HG02943 (cell line): ENCODE data around the gene DPH3.
A peak's percentile ranks its signal among the peaks of the same experiment; 100 is the strongest.
"Not testable (repeated sequence)": the region's sequence is repeated elsewhere in the genome, so short reads cannot be mapped to it uniquely, and the experiment has no call there.

Experiments used
- ATAC-seq: cut with Tn5 transposase; IDR thresholded peaks from one replicate; pipeline ENCODE4 v1.9.1; 2021; ENCODE audit warnings: mild to moderate bottlenecking, low read depth, moderate library complexity; ENCODE audit not compliant: unreplicated experiment

DPH3 gene

GRCh38 chr3:16264708-16265454 lies at the start of gene DPH3, which contains the start of gene OXNAD1:
TSS of gene DPH3 (minus strand) at chr3:16264943. CDS start at chr3:16264876, 67 bp downstream.
TSS of gene OXNAD1 (plus strand) at chr3:16265212. CDS start at chr3:16270953, 5,741 bp downstream.
- peak; percentile 99 for ATAC-seq

- no peak for ATAC-seq
These were observed 49.3 kb upstream of the DPH3 start for GRCh38 chr3:16313886-16314645.

GRCh38 chr3:16311960-16312451 lies 47.3 kb upstream of the DPH3 start:
- peak; percentile 65 for ATAC-seq

DNA sequence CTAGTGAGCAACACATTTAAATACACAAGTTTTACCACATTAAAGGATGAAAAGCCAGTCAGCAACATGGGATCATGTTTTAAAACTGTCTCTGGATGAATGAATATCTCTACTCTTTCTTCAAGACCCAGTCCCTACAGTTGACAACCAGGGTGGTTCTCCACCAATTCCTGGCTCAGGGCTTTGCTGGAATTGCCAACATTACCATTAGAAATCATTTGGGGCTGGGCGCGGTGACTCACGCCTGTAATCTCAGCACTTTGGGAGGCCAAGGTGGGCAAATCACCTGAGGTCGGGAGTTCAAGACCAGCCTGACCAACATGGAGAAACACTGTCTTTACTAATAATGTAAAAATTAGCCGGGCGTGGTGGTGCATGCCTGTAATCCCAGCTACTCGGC lies 45.7 kb upstream of the DPH3 start:
- ATAC-seq = not testable (repeated sequence)

DNA sequence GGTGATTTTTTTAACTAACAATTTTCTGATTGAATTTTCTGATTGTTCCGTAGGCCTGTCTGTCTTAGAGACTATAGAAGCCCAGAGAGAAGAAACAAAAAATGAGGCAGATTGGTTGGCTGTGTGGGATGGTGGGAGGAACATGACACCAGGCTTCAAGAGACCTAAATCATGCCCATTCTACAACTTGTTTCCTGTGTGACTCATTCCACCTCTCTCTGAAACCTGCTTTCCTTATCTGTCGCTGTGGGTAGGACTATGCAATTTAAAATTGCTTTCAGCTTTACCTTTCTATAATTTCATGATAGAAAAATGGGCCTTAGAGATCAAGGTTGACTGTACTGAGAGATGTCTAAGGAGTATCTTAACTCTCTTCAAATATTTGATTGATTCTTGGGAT lies 44.8 kb upstream of the DPH3 start:
- ATAC-seq = peak; percentile 72

DNA sequence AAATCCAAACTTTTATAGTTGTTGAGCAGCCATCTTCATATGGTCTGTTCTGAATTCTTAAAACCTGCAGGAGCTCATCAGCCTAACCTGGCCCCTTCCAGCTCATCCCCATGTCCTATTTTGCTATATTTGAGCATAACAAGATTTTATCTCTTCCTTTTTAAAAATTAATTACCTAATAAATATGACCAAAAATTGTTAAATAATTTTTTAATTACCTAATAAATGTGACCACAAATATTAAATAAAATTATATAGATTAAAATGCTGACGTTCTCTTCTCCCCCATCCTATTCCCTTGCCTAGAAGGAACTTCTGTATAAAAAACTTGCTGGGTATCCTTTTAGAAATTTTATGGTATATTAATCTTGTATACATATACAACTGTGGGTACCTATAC lies 44.0 kb upstream of the DPH3 start:
- no peak for ATAC-seq

- ATAC-seq = no peak
These were observed 43.2 kb upstream of the DPH3 start for GRCh38 chr3:16307832-16308531.

DNA sequence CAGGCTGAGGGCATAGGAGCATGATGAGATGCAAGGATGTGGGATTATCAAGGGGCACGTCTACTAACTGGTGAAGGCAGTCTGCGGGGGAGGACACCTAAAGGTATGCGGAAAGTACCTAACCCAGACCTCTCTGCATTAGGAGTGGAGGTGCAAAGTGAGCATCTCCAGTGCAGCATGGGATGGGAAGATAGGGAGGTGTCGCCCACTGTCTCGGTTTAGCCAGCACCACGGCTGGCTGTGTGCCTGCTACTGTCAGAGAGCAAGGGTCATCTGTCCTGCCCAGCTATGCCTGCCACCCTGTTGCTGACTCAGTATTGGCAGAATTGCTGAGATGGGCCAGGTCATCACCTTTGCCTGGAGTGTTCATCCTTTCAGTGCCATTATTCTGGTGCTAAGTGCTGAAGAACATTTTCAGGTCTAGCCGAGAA lies 40.4 kb upstream of the DPH3 start:
- no peak for ATAC-seq

- no peak for ATAC-seq
These were observed 39.6 kb upstream of the DPH3 start for GRCh38 chr3:16304061-16305010.

GRCh38 chr3:16303037-16303575 lies 38.4 kb upstream of the DPH3 start:
- ATAC-seq = no peak

GRCh38 chr3:16302082-16302631 lies 37.4 kb upstream of the DPH3 start:
- ATAC-seq = no peak

GRCh38 chr3:16301507-16301906 lies 36.8 kb upstream of the DPH3 start:
- no peak for ATAC-seq

GRCh38 chr3:16300881-16301359 lies 36.2 kb upstream of the DPH3 start:
- peak; percentile 64 for ATAC-seq

GRCh38 chr3:16300307-16300706 lies 35.6 kb upstream of the DPH3 start:
- ATAC-seq = no peak

GRCh38 chr3:16299746-16300145 lies 35.0 kb upstream of the DPH3 start:
- no peak for ATAC-seq

DNA sequence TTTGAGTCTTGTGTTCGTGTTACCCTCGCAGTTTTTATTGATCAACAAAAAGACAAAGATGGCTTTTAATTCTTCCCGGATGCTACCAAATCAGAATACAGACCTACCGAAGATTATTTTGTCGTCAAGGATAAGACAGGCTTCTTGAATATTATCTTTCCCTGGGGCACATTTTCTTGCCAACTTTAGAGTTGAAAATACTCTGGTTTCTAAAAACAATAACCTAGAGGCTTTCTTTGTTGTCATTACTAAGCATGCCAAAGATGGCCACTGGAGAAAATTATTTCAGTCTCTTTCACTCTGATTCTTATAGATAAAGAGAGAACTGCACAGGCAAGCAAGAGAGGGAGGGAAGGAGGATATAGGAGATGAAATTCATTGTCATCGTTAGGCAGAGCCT lies 34.1 kb upstream of the DPH3 start:
- no peak for ATAC-seq

DNA sequence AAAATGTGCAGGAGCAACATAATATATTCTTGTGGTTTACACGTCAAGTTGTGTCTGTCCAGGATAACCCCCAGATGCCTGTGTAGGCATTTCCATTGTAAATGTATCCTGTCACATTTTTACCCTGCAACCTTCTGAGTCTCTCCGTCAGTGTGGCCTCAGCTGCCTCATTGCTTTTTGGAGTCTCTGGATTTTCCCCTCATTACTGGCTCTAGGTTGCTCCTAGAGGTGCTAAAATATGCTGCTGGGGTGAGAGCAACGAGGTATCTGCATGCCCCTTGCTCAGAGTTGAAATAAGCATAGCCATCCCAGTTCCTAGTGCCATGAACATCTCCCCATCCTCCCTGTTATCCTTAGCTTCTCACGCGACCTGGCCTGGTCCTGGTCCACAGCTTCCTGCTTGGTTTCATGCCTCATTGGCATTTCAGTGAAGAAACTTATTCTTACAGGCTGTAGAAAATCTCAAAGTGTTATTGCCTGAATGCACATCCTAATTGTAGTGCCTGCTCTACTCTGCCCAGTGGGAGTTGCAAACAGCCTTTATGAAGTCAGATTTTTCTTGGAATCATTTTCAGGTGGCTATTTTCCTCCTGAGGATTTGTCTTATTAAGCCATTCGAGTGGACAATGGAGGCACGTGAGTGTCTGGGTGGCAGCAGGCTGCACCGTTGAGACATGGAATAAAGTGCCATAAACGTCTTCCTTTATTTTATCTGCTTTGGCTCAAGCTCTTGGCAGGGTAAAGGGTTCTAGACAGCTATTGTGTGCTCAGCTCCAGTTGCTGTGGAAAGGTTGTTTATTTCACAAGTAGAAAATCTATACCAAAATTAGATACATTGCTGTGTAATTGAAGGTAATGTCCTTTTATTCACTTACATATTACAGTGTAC lies 33.5 kb upstream of the DPH3 start:
- ATAC-seq = no peak

GRCh38 chr3:16295298-16295890 lies 30.7 kb upstream of the DPH3 start:
- ATAC-seq = no peak
